Mesothelial cell of epicardium (in vitro differentiated cells): ENCODE measurements around the gene HIPK3. TPM values are rescaled to one million over a fixed set of nuclear protein-coding genes. Genes with fewer than 3 reads are reported as not detected.

ENCODE experiments used
- DNase-seq, 2 experiments: peaks; one replicate each; pipeline ENCODE4 v3.0.0; 2021; ENCODE audit warnings: low spot score in 2 of 2; ENCODE audit not compliant: unreplicated experiment in 2 of 2
- H3K27ac Mint-ChIP-seq: 2 replicates; pipeline ENCODE4 v1.8.0; 2021; ENCODE audit warnings: mixed read lengths
- H3K27me3 Mint-ChIP-seq: 2 replicates; pipeline ENCODE4 v1.8.0; 2021; ENCODE audit warnings: low read depth, mixed read lengths
- H3K36me3 Mint-ChIP-seq: 2 replicates; pipeline ENCODE4 v1.8.0; 2021; ENCODE audit warnings: mixed read lengths
- H3K4me1 Mint-ChIP-seq: 2 replicates; pipeline ENCODE4 v1.8.0; 2021; ENCODE audit warnings: mixed read lengths
- H3K4me3 Mint-ChIP-seq: 2 replicates; pipeline ENCODE4 v1.8.0; 2021; ENCODE audit warnings: mild to moderate bottlenecking, moderate library complexity, mixed read lengths
- H3K9me3 Mint-ChIP-seq: 2 replicates; pipeline ENCODE4 v1.8.0; 2021; ENCODE audit warnings: mixed read lengths
- CTCF ChIP-seq: fragments of 200-600 bp; sonication (generic); IDR thresholded peaks from one replicate; pipeline ENCODE4 v1.5.0; 2021; ENCODE audit warnings: antibody characterized with exemption; ENCODE audit not compliant: unreplicated experiment
- total RNA-seq: library from RNA; stranded (reverse); gene quantifications from 3 replicates; pipeline ENCODE4 v1.2.1, GENCODE V29; 2021

HIPK3 gene
- total RNA-seq = 73.3 to 76.4 TPM (median 74.4 TPM) in 3 replicates

- TF ChIP-seq CTCF = no peak
- no peaks in the 10 kb centered on the region for H3K36me3 Mint-ChIP-seq
- DNase-seq = peak; percentile 70 to 87
These were observed at the start of gene HIPK3 for GRCh38 chr11:33257160-33257896. HIPK3 (plus strand) TSS chr11:33257381.

GRCh38 chr11:33207408-33207985, 49.7 kb upstream of the HIPK3 start:
- H3K36me3 Mint-ChIP-seq = no peaks in the 10 kb centered on the region
- no peaks in the 10 kb centered on the region for H3K27me3 Mint-ChIP-seq
- no peak for TF ChIP-seq CTCF
- peaks cover 7% of the 10 kb centered on the region for H3K9me3 Mint-ChIP-seq
- H3K27ac Mint-ChIP-seq = no peak overlapping the region
- H3K4me1 Mint-ChIP-seq = peaks cover 5% of the 10 kb centered on the region
- no peak overlapping the region for H3K4me3 Mint-ChIP-seq
- DNase-seq = no peak

More at GRCh38 chr11:33257160-33257896, at the start of gene HIPK3:
- Mint-ChIP-seq H3K4me3 (peak within 1 kb of the TSS; percentile 99), H3K9me3 (no peaks in the 10 kb centered on the region), H3K4me1 (peaks cover 29% of the 10 kb centered on the region), H3K27ac (peak within 1 kb of the TSS; percentile 100), H3K27me3 (no peaks in the 10 kb centered on the region)

GRCh38 chr11:33208150-33208549, 49.0 kb upstream of the HIPK3 start:
- no peak for DNase-seq
- Mint-ChIP-seq H3K9me3 (peaks cover 7% of the 10 kb centered on the region), H3K4me1 (peaks cover 5% of the 10 kb centered on the region), H3K27ac (no peak overlapping the region), H3K36me3 (no peaks in the 10 kb centered on the region), H3K4me3 (no peak overlapping the region), H3K27me3 (no peaks in the 10 kb centered on the region)
- no peak for TF ChIP-seq CTCF

- no peak for DNase-seq
- Mint-ChIP-seq H3K4me1 (peaks cover 5% of the 10 kb centered on the region), H3K36me3 (no peaks in the 10 kb centered on the region), H3K4me3 (no peak overlapping the region), H3K9me3 (peaks cover 12% of the 10 kb centered on the region), H3K27ac (no peak overlapping the region), H3K27me3 (no peaks in the 10 kb centered on the region)
- TF ChIP-seq CTCF = no peak
These were observed 46.0 kb upstream of the HIPK3 start for GRCh38 chr11:33211153-33211552.

- TF ChIP-seq CTCF = no peak
- H3K27me3 Mint-ChIP-seq = no peaks in the 10 kb centered on the region
- H3K4me1 Mint-ChIP-seq = peaks cover 5% of the 10 kb centered on the region
- H3K27ac Mint-ChIP-seq = no peak overlapping the region
- no peaks in the 10 kb centered on the region for H3K36me3 Mint-ChIP-seq
- H3K4me3 Mint-ChIP-seq = no peak overlapping the region
- DNase-seq = no peak
- peaks cover 12% of the 10 kb centered on the region for H3K9me3 Mint-ChIP-seq
These were observed 45.6 kb upstream of the HIPK3 start for GRCh38 chr11:33211580-33211979.
